ENCODE data around the gene C1orf116. TPM values are rescaled to one million over a fixed set of nuclear protein-coding genes. Genes with fewer than 3 reads are reported as not detected.

Gene C1orf116
- total and polyA plus RNA-seq, 10 of the 15 experiments (the other 5 are each of a cell fraction or from before 2014, with no cell fraction given) = 0.01 to 0.08 TPM; not detected in 8

DNA sequence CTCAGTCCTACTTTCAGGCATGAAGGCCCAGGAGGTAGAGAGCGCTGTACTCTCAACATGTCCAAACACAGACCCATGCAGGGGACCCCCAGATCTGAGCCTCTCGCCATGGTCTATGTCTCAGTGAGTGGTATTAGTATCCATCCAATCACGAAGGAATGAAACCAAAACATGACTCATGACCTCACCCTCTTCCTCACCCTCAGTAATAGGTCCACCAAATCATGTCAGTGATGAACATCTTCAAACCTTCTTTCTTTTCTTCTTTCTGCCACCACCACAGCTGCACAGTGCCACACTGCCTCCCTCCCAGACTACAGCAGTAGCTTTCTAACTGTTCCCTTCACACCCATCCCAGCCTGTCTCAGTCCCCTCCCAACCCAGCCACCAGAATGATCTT lies 16.8 kb downstream of the C1orf116 start:
- intact Hi-C loops (cut with micrococcal nuclease; ENCODE audit: unreplicated experiment) = no loop called here
- CTCF ChIA-PET = interaction anchor here (4.7 kb wide), 1 partner anchor 11 kb away, joined by 35 read pairs; no protein-coding TSS in a partner anchor
- POLR2A ChIA-PET = no interaction called here
- DNase-seq (ENCODE audit: low read depth, low spot score) = no peak
- Histone ChIP-seq H3K9ac (ENCODE audit: control insufficient read depth, insufficient read depth, low read length) (no peak overlapping the region), H3K9me3 (replicated peaks; ENCODE audit: control insufficient read depth, insufficient read depth, low read length) (no peaks in the 10 kb centered on the region), H3K27ac (ENCODE audit: control insufficient read depth, insufficient read depth) (no peak overlapping the region), H3K27me3 (replicated peaks in 1 of 2; ENCODE audit: control insufficient read depth in 2 of 2, insufficient read depth in 2 of 2, low read length in 1 of 2) (peaks cover 0 to 2% of the 10 kb centered on the region in 2 experiments; a peak in 2 of 4 replicates), H3K36me3 (ENCODE audit: control insufficient read depth in 2 of 2, insufficient read depth in 2 of 2, low read length in 1 of 2) (no peaks in the 10 kb centered on the region), H3K4me3 (no peak overlapping the region), H3K79me2 (ENCODE audit: control insufficient read depth, insufficient read depth, low read length) (no peaks in the 10 kb centered on the region), H3K4me1 (ENCODE audit: control insufficient read depth, insufficient read depth, low read length) (no peaks in the 10 kb centered on the region), H4K20me1 (ENCODE audit: control insufficient read depth, insufficient read depth) (no peaks in the 10 kb centered on the region), H3K4me2 (ENCODE audit: control insufficient read depth, insufficient read depth) (no peak overlapping the region), H2AFZ (ENCODE audit: control insufficient read depth, low read depth, low read length) (no peak overlapping the region)
- SMC1A ChIA-PET (ENCODE audit: uncharacterized antibody, unreplicated experiment) = interaction anchor here (0.7 kb wide), 1 partner anchor 21 kb away, joined by 4 read pairs; no protein-coding TSS in a partner anchor
- ATAC-seq = no peak; the same call in 2 of the 3 replicates
- WGBS (ENCODE audit: insufficient coverage, insufficient replicate concordance, low lambda C conversion rate, missing lambda C conversion rate) = 31% methylated on average over 3 of the region's 3 CpGs
- in situ Hi-C loops (cut with MboI) = no loop called here
- TF ChIP-seq RFX5 (IDR thresholded peaks at IDR 0.05; ENCODE audit: low read depth, low read length) = no peak
- TF ChIP-seq NFYB (IDR thresholded peaks at IDR 0.05; ENCODE audit: insufficient read depth, low read depth, low read length) = 0 out of 2 replicates have a peak, but pooled peaks have one; percentile 23
- no peak for TF ChIP-seq TCF12 (IDR thresholded peaks at IDR 0.05; ENCODE audit: low read depth, low read length)
- TF ChIP-seq, protein P1, sequence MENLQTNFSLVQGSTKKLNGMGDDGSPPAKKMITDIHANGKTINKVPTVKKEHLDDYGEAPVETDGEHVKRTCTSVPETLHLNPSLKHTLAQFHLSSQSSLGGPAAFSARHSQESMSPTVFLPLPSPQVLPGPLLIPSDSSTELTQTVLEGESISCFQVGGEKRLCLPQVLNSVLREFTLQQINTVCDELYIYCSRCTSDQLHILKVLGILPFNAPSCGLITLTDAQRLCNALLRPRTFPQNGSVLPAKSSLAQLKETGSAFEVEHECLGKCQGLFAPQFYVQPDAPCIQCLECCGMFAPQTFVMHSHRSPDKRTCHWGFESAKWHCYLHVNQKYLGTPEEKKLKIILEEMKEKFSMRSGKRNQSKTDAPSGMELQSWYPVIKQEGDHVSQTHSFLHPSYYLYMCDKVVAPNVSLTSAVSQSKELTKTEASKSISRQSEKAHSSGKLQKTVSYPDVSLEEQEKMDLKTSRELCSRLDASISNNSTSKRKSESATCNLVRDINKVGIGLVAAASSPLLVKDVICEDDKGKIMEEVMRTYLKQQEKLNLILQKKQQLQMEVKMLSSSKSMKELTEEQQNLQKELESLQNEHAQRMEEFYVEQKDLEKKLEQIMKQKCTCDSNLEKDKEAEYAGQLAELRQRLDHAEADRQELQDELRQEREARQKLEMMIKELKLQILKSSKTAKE (IDR thresholded peaks at IDR 0.05; ENCODE audit: low read depth, poor library complexity, severe bottlenecking) = no peak
- no peak for FAIRE-seq
- BruUV-seq (replicated peaks) = no TSS peak
- RAD21 ChIA-PET (ENCODE audit: unreplicated experiment) = no interaction called here

DNA sequence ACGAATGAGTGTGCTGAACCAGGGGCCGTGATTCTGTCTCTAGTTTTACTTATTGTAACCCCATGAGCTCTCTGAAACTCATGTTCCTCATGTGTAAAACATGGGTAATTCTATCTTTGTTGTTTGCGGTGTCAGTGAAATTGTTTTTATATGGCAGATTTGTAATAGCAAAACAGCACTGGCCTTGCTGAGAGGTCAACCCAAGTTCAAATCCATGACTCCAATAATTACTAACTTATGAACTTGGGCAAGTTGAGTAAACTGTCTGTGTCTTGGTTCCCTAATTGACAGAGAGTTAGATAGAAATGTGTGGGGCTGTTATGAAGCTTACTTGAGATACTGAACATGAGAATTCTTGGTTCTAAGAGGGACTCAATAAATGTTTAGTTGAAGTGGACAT lies 17.8 kb downstream of the C1orf116 start:
- ATAC-seq (no peak), DNase-seq (ENCODE audit: low read depth, low spot score) (no peak), FAIRE-seq (no peak)
- ChIA-PET CTCF (interaction anchor here (2.6 to 4.7 kb wide), 2 partner anchors 10 to 32 kb away, joined by 6 to 35 read pairs; no protein-coding TSS in a partner anchor), RAD21 (ENCODE audit: unreplicated experiment) (no interaction called here), SMC1A (ENCODE audit: uncharacterized antibody, unreplicated experiment) (interaction anchor here (0.7 to 1.5 kb wide), 3 partner anchors 9 to 22 kb away, joined by 4 read pairs; no protein-coding TSS in a partner anchor), POLR2A (no interaction called here)
- no peaks in the 10 kb centered on the region for H3K9me3 ChIP-seq (replicated peaks; ENCODE audit: control insufficient read depth, insufficient read depth, low read length)
- H2AFZ ChIP-seq (ENCODE audit: control insufficient read depth, low read depth, low read length) = no peak overlapping the region
- H3K27me3 ChIP-seq (replicated peaks in 1 of 2; ENCODE audit: control insufficient read depth in 2 of 2, insufficient read depth in 2 of 2, low read length in 1 of 2) = peaks cover 0 to 2% of the 10 kb centered on the region in 2 experiments; a peak in 3 of 4 replicates
- no peak overlapping the region for H3K4me3 ChIP-seq
- WGBS (ENCODE audit: insufficient coverage, insufficient replicate concordance, low lambda C conversion rate, missing lambda C conversion rate) = 18% methylated on average over 3 of the region's 3 CpGs
- H3K27ac ChIP-seq (ENCODE audit: control insufficient read depth, insufficient read depth) = no peak overlapping the region
- no peaks in the 10 kb centered on the region for H4K20me1 ChIP-seq (ENCODE audit: control insufficient read depth, insufficient read depth)
- no peaks in the 10 kb centered on the region for H3K79me2 ChIP-seq (ENCODE audit: control insufficient read depth, insufficient read depth, low read length)
- no peaks in the 10 kb centered on the region for H3K4me1 ChIP-seq (ENCODE audit: control insufficient read depth, insufficient read depth, low read length)
- BruUV-seq (replicated peaks) = no TSS peak
- intact Hi-C loops (cut with micrococcal nuclease; ENCODE audit: unreplicated experiment) = no loop called here
- H3K9ac ChIP-seq (ENCODE audit: control insufficient read depth, insufficient read depth, low read length) = no peak overlapping the region
- no peak overlapping the region for H3K4me2 ChIP-seq (ENCODE audit: control insufficient read depth, insufficient read depth)
- H3K36me3 ChIP-seq (ENCODE audit: control insufficient read depth in 2 of 2, insufficient read depth in 2 of 2, low read length in 1 of 2) = no peaks in the 10 kb centered on the region
- in situ Hi-C loops (cut with MboI) = no loop called here
- TF ChIP-seq EZH2 (IDR thresholded peaks at IDR 0.05; ENCODE audit: borderline replicate concordance, control insufficient read depth, low read depth, low read length) (no peak), POU2F2 (IDR thresholded peaks at IDR 0.05; ENCODE audit: borderline replicate concordance, low read depth, low read length) (no peak), E2F8 (IDR thresholded peaks at IDR 0.05; ENCODE audit: low read depth, partially characterized antibody) (no peak), JUND (IDR thresholded peaks at IDR 0.05; ENCODE audit: low read depth, low read length) (no peak), IKZF1 (conservative IDR thresholded peaks at IDR 0.05) (no peak), BCL11A (IDR thresholded peaks at IDR 0.05; ENCODE audit: low read depth, low read length) (no peak), TBL1XR1 (IDR thresholded peaks at IDR 0.05; ENCODE audit: low read depth, low read length) (no peak)
- TF ChIP-seq, protein P2, sequence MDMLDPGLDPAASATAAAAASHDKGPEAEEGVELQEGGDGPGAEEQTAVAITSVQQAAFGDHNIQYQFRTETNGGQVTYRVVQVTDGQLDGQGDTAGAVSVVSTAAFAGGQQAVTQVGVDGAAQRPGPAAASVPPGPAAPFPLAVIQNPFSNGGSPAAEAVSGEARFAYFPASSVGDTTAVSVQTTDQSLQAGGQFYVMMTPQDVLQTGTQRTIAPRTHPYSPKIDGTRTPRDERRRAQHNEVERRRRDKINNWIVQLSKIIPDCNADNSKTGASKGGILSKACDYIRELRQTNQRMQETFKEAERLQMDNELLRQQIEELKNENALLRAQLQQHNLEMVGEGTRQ (IDR thresholded peaks at IDR 0.05; ENCODE audit: borderline replicate concordance, low read depth, low read length) = no peak
